ENCODE results near the gene MAPKAPK5.

DNA sequence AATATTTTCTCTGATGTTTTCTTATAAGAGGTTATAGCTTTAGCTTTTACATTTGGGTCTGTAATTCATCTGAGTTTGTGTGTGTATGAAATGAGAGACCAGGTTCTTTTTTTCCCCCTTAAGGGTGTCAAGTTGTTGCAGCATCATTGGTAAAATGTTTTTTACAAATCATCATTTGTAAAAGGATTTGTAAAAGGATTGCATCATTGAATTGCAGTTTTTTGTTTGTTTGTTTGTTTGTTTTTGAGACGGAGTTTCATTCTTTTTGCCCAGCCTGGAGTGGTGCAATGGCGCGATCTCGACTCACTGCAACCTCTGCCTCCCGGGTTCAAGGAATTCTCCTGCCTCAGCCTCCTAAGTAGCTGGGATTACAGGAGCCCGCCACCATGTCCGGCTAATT lies 31.1 kb downstream of the MAPKAPK5 start:
- TF ChIP-seq, protein P1, sequence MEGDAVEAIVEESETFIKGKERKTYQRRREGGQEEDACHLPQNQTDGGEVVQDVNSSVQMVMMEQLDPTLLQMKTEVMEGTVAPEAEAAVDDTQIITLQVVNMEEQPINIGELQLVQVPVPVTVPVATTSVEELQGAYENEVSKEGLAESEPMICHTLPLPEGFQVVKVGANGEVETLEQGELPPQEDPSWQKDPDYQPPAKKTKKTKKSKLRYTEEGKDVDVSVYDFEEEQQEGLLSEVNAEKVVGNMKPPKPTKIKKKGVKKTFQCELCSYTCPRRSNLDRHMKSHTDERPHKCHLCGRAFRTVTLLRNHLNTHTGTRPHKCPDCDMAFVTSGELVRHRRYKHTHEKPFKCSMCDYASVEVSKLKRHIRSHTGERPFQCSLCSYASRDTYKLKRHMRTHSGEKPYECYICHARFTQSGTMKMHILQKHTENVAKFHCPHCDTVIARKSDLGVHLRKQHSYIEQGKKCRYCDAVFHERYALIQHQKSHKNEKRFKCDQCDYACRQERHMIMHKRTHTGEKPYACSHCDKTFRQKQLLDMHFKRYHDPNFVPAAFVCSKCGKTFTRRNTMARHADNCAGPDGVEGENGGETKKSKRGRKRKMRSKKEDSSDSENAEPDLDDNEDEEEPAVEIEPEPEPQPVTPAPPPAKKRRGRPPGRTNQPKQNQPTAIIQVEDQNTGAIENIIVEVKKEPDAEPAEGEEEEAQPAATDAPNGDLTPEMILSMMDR (IDR thresholded peaks at IDR 0.05), result no peak
- TF ChIP-seq POLR2A (IDR thresholded peaks at IDR 0.05), result no peak

Data from body of pancreas (tissue), 4 donors.